ENCODE results near the gene PABPC3.

DNA sequence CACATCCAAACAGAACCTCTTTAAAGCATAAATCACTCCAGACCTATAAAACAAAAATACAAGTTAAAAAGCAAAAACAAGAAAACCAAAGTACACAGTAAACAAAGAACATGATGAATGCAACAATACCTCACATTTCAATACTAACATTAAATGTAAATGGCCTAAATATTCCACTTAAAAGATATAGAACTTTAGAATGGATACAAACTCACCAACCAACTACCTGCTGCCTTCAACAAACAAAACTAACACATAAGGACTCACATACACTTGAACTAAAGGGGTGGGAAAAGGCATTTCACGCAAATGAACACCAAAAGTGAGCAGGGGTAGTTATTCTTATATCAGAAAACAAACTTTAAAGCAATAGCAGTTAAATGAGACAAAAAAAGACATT lies 44.9 kb upstream of the PABPC3 start:
- TF ChIP-seq, protein P1, sequence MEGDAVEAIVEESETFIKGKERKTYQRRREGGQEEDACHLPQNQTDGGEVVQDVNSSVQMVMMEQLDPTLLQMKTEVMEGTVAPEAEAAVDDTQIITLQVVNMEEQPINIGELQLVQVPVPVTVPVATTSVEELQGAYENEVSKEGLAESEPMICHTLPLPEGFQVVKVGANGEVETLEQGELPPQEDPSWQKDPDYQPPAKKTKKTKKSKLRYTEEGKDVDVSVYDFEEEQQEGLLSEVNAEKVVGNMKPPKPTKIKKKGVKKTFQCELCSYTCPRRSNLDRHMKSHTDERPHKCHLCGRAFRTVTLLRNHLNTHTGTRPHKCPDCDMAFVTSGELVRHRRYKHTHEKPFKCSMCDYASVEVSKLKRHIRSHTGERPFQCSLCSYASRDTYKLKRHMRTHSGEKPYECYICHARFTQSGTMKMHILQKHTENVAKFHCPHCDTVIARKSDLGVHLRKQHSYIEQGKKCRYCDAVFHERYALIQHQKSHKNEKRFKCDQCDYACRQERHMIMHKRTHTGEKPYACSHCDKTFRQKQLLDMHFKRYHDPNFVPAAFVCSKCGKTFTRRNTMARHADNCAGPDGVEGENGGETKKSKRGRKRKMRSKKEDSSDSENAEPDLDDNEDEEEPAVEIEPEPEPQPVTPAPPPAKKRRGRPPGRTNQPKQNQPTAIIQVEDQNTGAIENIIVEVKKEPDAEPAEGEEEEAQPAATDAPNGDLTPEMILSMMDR (conservative IDR thresholded peaks at IDR 0.05), result no peak
- no peak for TF ChIP-seq EZH2 (IDR thresholded peaks at IDR 0.05; ENCODE audit: low read depth)

All from PC-9 (cell line).